ENCODE data around the gene SH2D7.

SH2D7 gene

GRCh38 chr15:78051596-78051995 lies 40.8 kb upstream of the SH2D7 start:
- TF ChIP-seq EZH2phosphoT487 (conservative IDR thresholded peaks at IDR 0.05; ENCODE audit: low read length) (no peak), CTCF (IDR thresholded peaks at IDR 0.05; ENCODE audit: insufficient read depth, low read length, poor library complexity, severe bottlenecking) (no peak)
- H2AFZ ChIP-seq (ENCODE audit: low read depth, low read length, severe bottlenecking) = no peak overlapping the region
- no peak overlapping the region for H3K4me2 ChIP-seq (ENCODE audit: low read depth, low read length, poor library complexity, severe bottlenecking)
- H3K79me2 ChIP-seq (ENCODE audit: insufficient read depth, low read length) = no peaks in the 10 kb centered on the region
- H3K36me3 ChIP-seq (ENCODE audit: low read length) = no peaks in the 10 kb centered on the region
- no peaks in the 10 kb centered on the region for H3F3A ChIP-seq (ENCODE audit: insufficient read depth)
- no peak overlapping the region for H3K4me3 ChIP-seq (ENCODE audit: insufficient read depth, low read length, poor library complexity, severe bottlenecking)
- H3K27me3 ChIP-seq (ENCODE audit: low read length) = no peaks in the 10 kb centered on the region
- no peak overlapping the region for H3K27ac ChIP-seq (ENCODE audit: low read depth, low read length)
- no peaks in the 10 kb centered on the region for H3K9me2 ChIP-seq (replicated peaks; ENCODE audit: insufficient read depth, low read length)
- H3K9me3 ChIP-seq (ENCODE audit: insufficient read depth, low read length) = no peaks in the 10 kb centered on the region
- no peaks in the 10 kb centered on the region for H4K20me1 ChIP-seq (ENCODE audit: low read depth, low read length)
- H3K9ac ChIP-seq (ENCODE audit: low read length) = no peak overlapping the region

DNA sequence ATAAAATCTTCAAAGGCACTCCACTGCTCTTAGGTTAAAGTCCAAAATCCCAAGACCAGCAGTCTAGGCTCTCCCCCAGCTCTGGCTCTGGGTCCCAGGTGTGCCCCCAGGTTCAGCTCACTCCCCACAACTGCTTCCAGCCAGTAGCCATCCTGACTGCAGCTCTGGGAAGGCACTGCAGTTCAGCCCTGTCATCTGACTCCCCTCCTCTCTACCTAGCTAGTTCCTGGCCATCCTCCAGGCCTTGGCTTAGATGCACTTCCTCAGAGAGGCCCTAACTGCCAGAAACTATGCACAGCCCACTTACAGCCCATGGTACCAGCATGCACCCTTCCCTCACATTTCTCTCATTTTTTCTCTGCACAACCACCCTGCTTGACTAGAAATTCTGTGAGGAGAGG lies 40.4 kb upstream of the SH2D7 start:
- Histone ChIP-seq H3K79me2 (ENCODE audit: insufficient read depth, low read length) (no peaks in the 10 kb centered on the region), H2AFZ (ENCODE audit: low read depth, low read length, severe bottlenecking) (no peak overlapping the region), H3K27me3 (ENCODE audit: low read length) (no peaks in the 10 kb centered on the region), H3K4me3 (ENCODE audit: insufficient read depth, low read length, poor library complexity, severe bottlenecking) (no peak overlapping the region), H3F3A (ENCODE audit: insufficient read depth) (no peaks in the 10 kb centered on the region), H3K9me2 (replicated peaks; ENCODE audit: insufficient read depth, low read length) (no peaks in the 10 kb centered on the region), H4K20me1 (ENCODE audit: low read depth, low read length) (no peaks in the 10 kb centered on the region), H3K9me3 (ENCODE audit: insufficient read depth, low read length) (no peaks in the 10 kb centered on the region), H3K9ac (ENCODE audit: low read length) (no peak overlapping the region), H3K4me2 (ENCODE audit: low read depth, low read length, poor library complexity, severe bottlenecking) (no peak overlapping the region), H3K36me3 (ENCODE audit: low read length) (no peaks in the 10 kb centered on the region), H3K27ac (ENCODE audit: low read depth, low read length) (no peak overlapping the region)
- TF ChIP-seq EZH2phosphoT487 (conservative IDR thresholded peaks at IDR 0.05; ENCODE audit: low read length) (no peak), CTCF (IDR thresholded peaks at IDR 0.05; ENCODE audit: insufficient read depth, low read length, poor library complexity, severe bottlenecking) (no peak)

DNA sequence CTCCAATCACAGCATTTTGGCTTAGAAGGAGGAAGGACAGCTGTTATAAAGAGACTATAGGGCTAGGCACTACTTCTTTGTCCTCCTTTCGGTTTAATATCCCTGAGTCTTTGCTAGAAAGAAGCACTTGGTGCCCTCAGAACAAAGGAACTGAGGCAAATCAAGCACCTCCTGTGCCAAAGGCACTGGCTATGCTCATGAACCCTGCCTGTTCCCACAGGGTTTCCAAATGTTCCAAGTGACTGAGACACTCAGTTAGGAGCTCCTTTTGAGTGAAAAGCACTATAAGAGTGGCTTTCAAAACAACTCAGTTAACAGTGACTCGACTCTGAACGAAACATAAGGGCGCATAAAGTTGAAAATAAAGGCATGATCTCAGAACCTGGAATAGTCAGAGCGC lies 39.8 kb upstream of the SH2D7 start:
- no peak overlapping the region for H3K9ac ChIP-seq (ENCODE audit: low read length)
- H3K27me3 ChIP-seq (ENCODE audit: low read length) = no peaks in the 10 kb centered on the region
- H3K9me3 ChIP-seq (ENCODE audit: insufficient read depth, low read length) = no peaks in the 10 kb centered on the region
- no peak overlapping the region for H3K4me2 ChIP-seq (ENCODE audit: low read depth, low read length, poor library complexity, severe bottlenecking)
- H3K36me3 ChIP-seq (ENCODE audit: low read length) = no peaks in the 10 kb centered on the region
- no peaks in the 10 kb centered on the region for H3K79me2 ChIP-seq (ENCODE audit: insufficient read depth, low read length)
- no peaks in the 10 kb centered on the region for H3F3A ChIP-seq (ENCODE audit: insufficient read depth)
- H3K9me2 ChIP-seq (replicated peaks; ENCODE audit: insufficient read depth, low read length) = no peaks in the 10 kb centered on the region
- no peak overlapping the region for H3K4me3 ChIP-seq (ENCODE audit: insufficient read depth, low read length, poor library complexity, severe bottlenecking)
- no peaks in the 10 kb centered on the region for H4K20me1 ChIP-seq (ENCODE audit: low read depth, low read length)
- no peak overlapping the region for H2AFZ ChIP-seq (ENCODE audit: low read depth, low read length, severe bottlenecking)
- H3K27ac ChIP-seq (ENCODE audit: low read depth, low read length) = no peak overlapping the region
- TF ChIP-seq EZH2phosphoT487 (conservative IDR thresholded peaks at IDR 0.05; ENCODE audit: low read length) (no peak), CTCF (IDR thresholded peaks at IDR 0.05; ENCODE audit: insufficient read depth, low read length, poor library complexity, severe bottlenecking) (no peak)
